Neural progenitor cell (in vitro differentiated cells): ENCODE data around the gene MAPK10.

Experiments used
- EZH2 ChIP-seq: fragments of 200-600 bp; sonication (generic); IDR thresholded peaks from 2 replicates; pipeline ENCODE4 v1.6.1; 2017; ENCODE audit warnings: antibody characterized with exemption, mild to moderate bottlenecking, moderate library complexity
- EZH2phosphoT487 ChIP-seq: fragments of 200-600 bp; sonication (generic); IDR thresholded peaks from 2 replicates; pipeline ENCODE4 v1.6.1; 2017; ENCODE audit warnings: antibody characterized with exemption
- TF ChIP-seq, protein P1 (sequence below): fragments of 200-600 bp; sonication (generic); IDR thresholded peaks from 2 replicates; pipeline ENCODE4 v1.5.1; 2017; ENCODE audit warnings: antibody characterized with exemption, mild to moderate bottlenecking

DNA sequence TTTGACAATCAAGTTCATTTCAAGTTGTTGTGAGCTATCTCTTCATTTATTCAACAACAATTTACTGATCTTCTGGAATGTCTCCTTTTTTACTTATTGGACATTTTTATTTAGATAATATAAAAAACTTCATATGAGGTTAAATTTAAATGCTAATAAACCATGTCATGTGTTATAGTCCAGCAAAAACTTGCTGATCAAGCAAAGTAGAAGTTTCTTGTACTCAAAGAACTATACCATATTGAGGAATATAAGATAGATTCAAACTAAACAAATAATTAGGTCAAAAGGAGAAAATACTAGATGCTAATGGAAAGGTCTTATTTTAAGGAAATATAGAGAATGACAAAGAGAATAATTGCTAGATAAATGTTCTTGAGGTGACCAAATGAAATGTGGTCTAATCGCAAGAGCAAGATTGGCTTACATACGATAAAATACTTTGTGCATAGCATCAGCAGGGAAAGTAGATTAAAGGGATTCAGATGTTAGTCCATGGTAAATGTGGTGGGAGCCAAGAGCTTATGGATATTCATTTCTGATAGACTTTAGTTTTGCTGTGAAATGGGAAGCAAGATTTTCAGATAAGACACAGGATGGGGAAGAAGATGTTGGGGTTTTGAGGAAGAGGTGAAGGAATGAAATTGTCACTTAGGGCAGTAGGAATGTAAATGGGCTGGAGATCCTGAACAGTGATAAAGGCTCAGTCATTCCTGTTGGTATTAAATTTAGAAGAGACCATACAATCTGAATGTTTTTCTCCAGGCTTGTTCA is 229.5 kb downstream of the MAPK10 start:
- TF ChIP-seq EZH2 (no peak), EZH2phosphoT487 (no peak)
- TF ChIP-seq, protein P1, sequence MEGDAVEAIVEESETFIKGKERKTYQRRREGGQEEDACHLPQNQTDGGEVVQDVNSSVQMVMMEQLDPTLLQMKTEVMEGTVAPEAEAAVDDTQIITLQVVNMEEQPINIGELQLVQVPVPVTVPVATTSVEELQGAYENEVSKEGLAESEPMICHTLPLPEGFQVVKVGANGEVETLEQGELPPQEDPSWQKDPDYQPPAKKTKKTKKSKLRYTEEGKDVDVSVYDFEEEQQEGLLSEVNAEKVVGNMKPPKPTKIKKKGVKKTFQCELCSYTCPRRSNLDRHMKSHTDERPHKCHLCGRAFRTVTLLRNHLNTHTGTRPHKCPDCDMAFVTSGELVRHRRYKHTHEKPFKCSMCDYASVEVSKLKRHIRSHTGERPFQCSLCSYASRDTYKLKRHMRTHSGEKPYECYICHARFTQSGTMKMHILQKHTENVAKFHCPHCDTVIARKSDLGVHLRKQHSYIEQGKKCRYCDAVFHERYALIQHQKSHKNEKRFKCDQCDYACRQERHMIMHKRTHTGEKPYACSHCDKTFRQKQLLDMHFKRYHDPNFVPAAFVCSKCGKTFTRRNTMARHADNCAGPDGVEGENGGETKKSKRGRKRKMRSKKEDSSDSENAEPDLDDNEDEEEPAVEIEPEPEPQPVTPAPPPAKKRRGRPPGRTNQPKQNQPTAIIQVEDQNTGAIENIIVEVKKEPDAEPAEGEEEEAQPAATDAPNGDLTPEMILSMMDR = no peak
